Measurements from ENCODE around the gene MPPE1. TPM values are rescaled to one million over a fixed set of nuclear protein-coding genes. Genes with fewer than 3 reads are reported as not detected.
"Not testable (repeated sequence)": the region's sequence is repeated elsewhere in the genome, so short reads cannot be mapped to it uniquely, and the experiment has no call there.

Gene MPPE1
- total and polyA plus RNA-seq, 10 of the 15 experiments (the other 5 are each of a cell fraction or from before 2014, with no cell fraction given): 13.8 to 34.5 (median 27.6) TPM

DNA sequence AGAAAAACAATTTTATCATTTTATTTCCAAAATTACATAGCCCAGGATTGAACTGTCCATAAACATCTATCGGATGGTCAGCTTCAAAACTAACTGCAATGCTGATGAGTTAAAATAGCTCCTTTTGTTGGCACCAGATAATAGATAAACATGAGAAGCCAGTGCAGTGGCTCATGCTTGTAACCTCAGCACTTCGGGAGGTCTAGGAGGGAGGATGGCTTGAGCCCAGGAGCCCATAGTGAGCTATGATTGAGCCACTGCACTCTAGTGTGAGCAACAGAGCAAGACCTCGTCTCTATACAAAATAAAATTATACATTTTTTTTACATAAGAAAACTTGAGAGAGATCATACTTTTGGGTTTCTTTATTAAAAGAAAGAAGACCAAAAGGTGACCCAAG is 38.6 kb upstream of the MPPE1 start (continued):
- no peak for TF ChIP-seq ZNF687 (IDR thresholded peaks at IDR 0.05)

GRCh38 chr18:11945834-11946659 is 37.9 kb upstream of the MPPE1 start:
- POLR2A ChIA-PET; H3K4me1 ChIP-seq (ENCODE audit: control insufficient read depth, insufficient read depth, low read length); H3K9ac ChIP-seq (ENCODE audit: control insufficient read depth, insufficient read depth, low read length); H3K9me3 ChIP-seq (replicated peaks; ENCODE audit: control insufficient read depth, insufficient read depth, low read length); ATAC-seq; H3K79me2 ChIP-seq (ENCODE audit: control insufficient read depth, insufficient read depth, low read length); H3K36me3 ChIP-seq (ENCODE audit: control insufficient read depth in 2 of 2, insufficient read depth in 2 of 2, low read length in 1 of 2); DNase-seq (ENCODE audit: low read depth, low spot score); in situ Hi-C loops (cut with MboI); H3K27me3 ChIP-seq (replicated peaks in 1 of 2; ENCODE audit: control insufficient read depth in 2 of 2, insufficient read depth in 2 of 2, low read length in 1 of 2); H3K4me3 ChIP-seq; FAIRE-seq; intact Hi-C loops (cut with micrococcal nuclease; ENCODE audit: unreplicated experiment); H4K20me1 ChIP-seq (ENCODE audit: control insufficient read depth, insufficient read depth); H3K27ac ChIP-seq (ENCODE audit: control insufficient read depth, insufficient read depth); BruUV-seq (replicated peaks): not testable (repeated sequence)
- RAD21 ChIA-PET (ENCODE audit: unreplicated experiment): interaction anchor here (1.1 kb wide), 2 partner anchors 7 to 9 kb away, joined by 3 read pairs; no protein-coding TSS in a partner anchor
- SMC1A ChIA-PET (ENCODE audit: uncharacterized antibody, unreplicated experiment): interaction anchor here (0.5 to 1.1 kb wide), 5 partner anchors 8 to 80 kb away, joined by 3 to 5 read pairs (median 3); no protein-coding TSS in a partner anchor
- WGBS (ENCODE audit: insufficient coverage, insufficient replicate concordance, low lambda C conversion rate, missing lambda C conversion rate): 98% methylated on average over 18 of the region's 22 CpGs
- peak overlapping the region; percentile 63; the same call in 1 of the 2 replicates for H2AFZ ChIP-seq (ENCODE audit: control insufficient read depth, low read depth, low read length)
- CTCF ChIA-PET: interaction anchor here (0.9 to 1.9 kb wide), 3 partner anchors 8 to 94 kb away, joined by 3 to 18 read pairs (median 6); no protein-coding TSS in a partner anchor
- peak overlapping the region; percentile 84; the same call in 1 of the 2 replicates for H3K4me2 ChIP-seq (ENCODE audit: control insufficient read depth, insufficient read depth)

Data from GM12878 (cell line).